ENCODE measurements around the gene MAPK1IP1L. TPM values are rescaled to one million over a fixed set of nuclear protein-coding genes. Genes with fewer than 3 reads are reported as not detected.
"Not testable (repeated sequence)": the region's sequence is repeated elsewhere in the genome, so short reads cannot be mapped to it uniquely, and the experiment has no call there.

The MAPK1IP1L gene
- total RNA-seq, 2 experiments from 2014 or later, result 105 to 114 TPM

GRCh38 chr14:55051165-55051422, 353 bp upstream of the MAPK1IP1L start:
- ChIA-PET CTCF (interaction anchor here (0.6 to 1.9 kb wide), 20 partner anchors 9 to 220 kb away, joined by 3 to 16 read pairs (median 4); partner anchors contain the start of genes FBXO34, SOCS4 and WDHD1), POLR2A (interaction anchor here (0.6 to 2.0 kb wide), 11 partner anchors 9 to 159 kb away, joined by 3 to 30 read pairs (median 4); partner anchors contain the start of genes DLGAP5, SOCS4 and WDHD1)

- POLR2A ChIA-PET, result interaction anchor here (0.5 to 2.0 kb wide), 8 partner anchors 14 to 46 kb away, joined by 3 to 30 read pairs (median 5); partner anchors contain the start of genes SOCS4 and WDHD1
- CTCF ChIA-PET, result interaction anchor here (0.7 to 1.9 kb wide), 8 partner anchors 10 to 138 kb away, joined by 3 to 16 read pairs (median 5); partner anchors contain the start of genes SOCS4 and WDHD1
Measured at GRCh38 chr14:55052269-55052930, 953 bp downstream of the MAPK1IP1L start.

- ChIA-PET POLR2A (interaction anchor here (0.5 to 1.4 kb wide), 5 partner anchors 14 to 45 kb away, joined by 3 to 6 read pairs (median 5); no protein-coding TSS in a partner anchor), CTCF (no interaction called here)
Measured at GRCh38 chr14:55053018-55053417, 1.6 kb downstream of the MAPK1IP1L start.

- CTCF ChIA-PET, result interaction anchor here (1.6 kb wide), 1 partner anchor 19 kb away, joined by 4 read pairs; no protein-coding TSS in a partner anchor
- POLR2A ChIA-PET, result interaction anchor here (1.1 to 1.4 kb wide), 3 partner anchors 17 to 45 kb away, joined by 3 to 5 read pairs (median 3); no protein-coding TSS in a partner anchor
Measured at GRCh38 chr14:55053500-55053899, 2.1 kb downstream of the MAPK1IP1L start.

- CTCF ChIA-PET, result interaction anchor here (1.6 kb wide), 1 partner anchor 18 kb away, joined by 4 read pairs; no protein-coding TSS in a partner anchor
- POLR2A ChIA-PET, result interaction anchor here (0.6 kb wide), 1 partner anchor 81 kb away, joined by 5 read pairs; no protein-coding TSS in a partner anchor
Measured at GRCh38 chr14:55054098-55054497, 2.7 kb downstream of the MAPK1IP1L start.

- CTCF ChIA-PET, result interaction anchor here (1.2 kb wide), 1 partner anchor 9 kb away, joined by 3 read pairs; no protein-coding TSS in a partner anchor
- POLR2A ChIA-PET, result no interaction called here
Measured at GRCh38 chr14:55057919-55058318, 6.5 kb downstream of the MAPK1IP1L start.

- ChIA-PET CTCF (interaction anchor here (0.7 to 1.7 kb wide), 2 partner anchors 8 to 76 kb away, joined by 5 to 6 read pairs; partner anchors contain the start of gene MAPK1IP1L), POLR2A (no interaction called here)
Measured at GRCh38 chr14:55059333-55059732, 7.9 kb downstream of the MAPK1IP1L start.

- ChIA-PET CTCF (interaction anchor here (1.6 kb wide), 1 partner anchor 11 kb away, joined by 5 read pairs; the partner anchor contains the start of gene MAPK1IP1L), POLR2A (no interaction called here)
Measured at GRCh38 chr14:55062517-55063351, 11.3 kb downstream of the MAPK1IP1L start.

- CTCF ChIA-PET, POLR2A ChIA-PET: not testable (repeated sequence)
Measured at GRCh38 chr14:55064896-55065295, 13.4 kb downstream of the MAPK1IP1L start.

GRCh38 chr14:55065411-55065810, 14.0 kb downstream of the MAPK1IP1L start:
- CTCF ChIA-PET, result interaction anchor here (0.7 to 1.2 kb wide), 3 partner anchors 14 to 1902 kb away, joined by 3 to 7 read pairs (median 3); no protein-coding TSS in a partner anchor
- POLR2A ChIA-PET, result no interaction called here

GRCh38 chr14:55066223-55066622, 14.8 kb downstream of the MAPK1IP1L start:
- ChIA-PET CTCF (interaction anchor here (0.7 to 1.2 kb wide), 3 partner anchors 15 to 90 kb away, joined by 3 to 7 read pairs (median 3); no protein-coding TSS in a partner anchor), POLR2A (interaction anchor here (0.6 to 0.7 kb wide), 2 partner anchors 14 to 57 kb away, joined by 6 to 7 read pairs; no protein-coding TSS in a partner anchor)

GRCh38 chr14:55070981-55071411, 19.5 kb downstream of the MAPK1IP1L start:
- ChIA-PET CTCF (interaction anchor here (1.1 kb wide), 1 partner anchor 20 kb away, joined by 3 read pairs; no protein-coding TSS in a partner anchor), POLR2A (interaction anchor here (1.2 kb wide), 1 partner anchor 18 kb away, joined by 3 read pairs; no protein-coding TSS in a partner anchor)

GRCh38 chr14:55071870-55072640, 20.6 kb downstream of the MAPK1IP1L start:
- CTCF ChIA-PET, result interaction anchor here (0.5 to 1.4 kb wide), 7 partner anchors 18 to 141 kb away, joined by 3 to 6 read pairs (median 3); partner anchors contain the start of gene MAPK1IP1L
- POLR2A ChIA-PET, result interaction anchor here (0.6 to 1.7 kb wide), 5 partner anchors 19 to 169 kb away, joined by 3 to 7 read pairs (median 3); partner anchors contain the start of gene MAPK1IP1L

GRCh38 chr14:55073856-55074255, 22.4 kb downstream of the MAPK1IP1L start:
- ChIA-PET CTCF (no interaction called here), POLR2A (no interaction called here)

GRCh38 chr14:55074662-55075061, 23.2 kb downstream of the MAPK1IP1L start:
- ChIA-PET CTCF (no interaction called here), POLR2A (no interaction called here)

- ChIA-PET POLR2A (no interaction called here), CTCF (no interaction called here)
Measured at GRCh38 chr14:55075628-55076175, 24.3 kb downstream of the MAPK1IP1L start.

- CTCF ChIA-PET, result interaction anchor here (0.6 to 1.0 kb wide), 2 partner anchors 12 to 294 kb away, joined by 5 read pairs; no protein-coding TSS in a partner anchor
Measured at GRCh38 chr14:55077170-55078151, 26.0 kb downstream of the MAPK1IP1L start.

More at GRCh38 chr14:55077170-55078151, 26.0 kb downstream of the MAPK1IP1L start:
- POLR2A ChIA-PET, result interaction anchor here (0.8 kb wide), 1 partner anchor 51 kb away, joined by 5 read pairs; the partner anchor contains the start of genes SOCS4 and WDHD1

Measured in activated CD8-positive, alpha-beta memory T cell treated with anti-CD3 and anti-CD28 coated beads for 36 hours (primary cell).